ENCODE measurements around the gene HDAC7. TPM values are rescaled to one million over a fixed set of nuclear protein-coding genes. Genes with fewer than 3 reads are reported as not detected.

Gene HDAC7
- total and polyA plus RNA-seq, 2 of the 13 experiments (the other 11 are each of a cell fraction or from before 2014, with no cell fraction given), result 4.6 to 10.8 TPM

DNA sequence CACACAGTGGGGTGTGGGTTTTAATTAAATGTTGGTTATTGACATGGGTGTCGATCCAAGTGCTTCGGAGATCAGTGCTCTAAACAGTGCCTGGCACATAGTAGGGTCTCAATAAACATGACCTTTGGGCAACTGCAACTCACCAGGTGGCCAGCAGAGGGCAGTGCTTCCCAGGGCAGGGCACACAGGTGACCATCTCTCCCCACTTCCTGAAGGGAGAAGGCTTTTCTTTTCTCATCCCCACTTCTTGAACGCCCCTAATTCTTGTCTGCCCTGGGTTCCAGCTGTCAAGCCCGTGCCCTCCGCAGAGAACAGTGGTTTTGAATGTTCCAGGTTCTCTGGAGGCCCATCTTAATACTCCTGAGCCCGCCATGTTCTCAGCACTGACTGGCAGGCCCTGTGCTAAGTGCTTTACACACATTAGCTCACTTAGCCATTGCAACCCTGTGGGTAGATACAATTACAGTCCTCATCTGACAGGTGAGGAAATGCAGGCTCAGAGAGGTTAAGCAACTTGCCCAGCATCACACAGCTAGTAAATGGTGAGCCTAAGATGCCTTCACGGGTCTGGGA is 77.4 kb downstream of the HDAC7 start:
- no peaks in the 10 kb centered on the region for H3K9me3 ChIP-seq (ENCODE audit: low read length)
- H3K4me3 ChIP-seq (replicated peaks in 1 of 3; ENCODE audit: insufficient read depth in 1 of 3, low read depth in 2 of 3, low read length in 3 of 3), result no peak overlapping the region
- H3K4me1 ChIP-seq (ENCODE audit: insufficient read depth, low read length), result peaks cover 24% of the 10 kb centered on the region
- peak; percentile 19 for DNase-seq (ENCODE audit: low spot score)
- BruUV-seq (replicated peaks), result no TSS peak
- H3K4me2 ChIP-seq (ENCODE audit: low read depth, low read length), result no peak overlapping the region
- H3K36me3 ChIP-seq (replicated peaks in 1 of 2; ENCODE audit: control insufficient read depth in 1 of 2, insufficient read depth in 2 of 2, low read length in 2 of 2), result no peaks in the 10 kb centered on the region
- H2AFZ ChIP-seq (ENCODE audit: low read length), result no peak overlapping the region
- peak; percentile 65 for FAIRE-seq
- H3K9ac ChIP-seq (ENCODE audit: insufficient read depth, low read depth, low read length), result no peak overlapping the region
- 20% methylated on average over 7 of the region's 7 CpGs for WGBS (ENCODE audit: low lambda C conversion rate)
- in situ Hi-C loops (cut with HindIII; ENCODE audit: extremely low pct_ligation_motif_present, low pct_unique_long_range_greater_than_20kb), result loop anchor here (5.0 kb wide), 1 partner anchor 35 kb away; no protein-coding TSS in a partner anchor
- no peaks in the 10 kb centered on the region for H4K20me1 ChIP-seq (ENCODE audit: insufficient read depth, low read length)
- no peaks in the 10 kb centered on the region for H3K79me2 ChIP-seq (ENCODE audit: insufficient read depth, low read length)
- ChIA-PET POLR2A (no interaction called here), CTCF (ENCODE audit: low intra/inter-chr PET ratio, low total read pairs) (interaction anchor here (1.3 to 3.8 kb wide), 5 partner anchors 17 to 96 kb away, joined by 4 to 37 read pairs (median 16); partner anchors contain the start of gene RAPGEF3)
- intact Hi-C loops (cut with micrococcal nuclease; ENCODE audit: unreplicated experiment), result loop anchor here (1.0 kb wide), 2 partner anchors 37 to 96 kb away; no protein-coding TSS in a partner anchor
- H3K27ac ChIP-seq (ENCODE audit: extremely low read length, insufficient read depth, low read length), result no peak overlapping the region
- peaks cover 9 to 49% of the 10 kb centered on the region in 2 experiments for H3K27me3 ChIP-seq (ENCODE audit: control insufficient read depth in 1 of 2, insufficient read depth in 2 of 2, low read length in 2 of 2)
- no peak for ATAC-seq
- TF ChIP-seq MEIS1 (CRISPR knock-in tag; IDR thresholded peaks at IDR 0.05; ENCODE audit: borderline replicate concordance) (no peak), FOXA3 (CRISPR knock-in tag; IDR thresholded peaks at IDR 0.05) (peak; percentile 34; the same call in 1 of the 2 replicates), ZNF557 (CRISPR knock-in tag; IDR thresholded peaks at IDR 0.05) (no peak), ZBTB38 (CRISPR knock-in tag; IDR thresholded peaks at IDR 0.05) (no peak), RXRB (CRISPR knock-in tag; IDR thresholded peaks at IDR 0.05; ENCODE audit: borderline replicate concordance) (no peak), KDM1A (CRISPR knock-in tag; IDR thresholded peaks at IDR 0.05) (peak; percentile 68; the same call in 1 of the 2 replicates), ZMYM2 (CRISPR knock-in tag; IDR thresholded peaks at IDR 0.05) (peak; percentile 89), ZNF776 (CRISPR knock-in tag; IDR thresholded peaks at IDR 0.05) (no peak), PHB2 (IDR thresholded peaks at IDR 0.05; ENCODE audit: partially characterized antibody) (no peak), LCORL (IDR thresholded peaks at IDR 0.05) (no peak), LCORL (CRISPR knock-in tag; IDR thresholded peaks at IDR 0.05) (no peak), SMC3 (IDR thresholded peaks at IDR 0.05; ENCODE audit: low read length) (peak; percentile 65), MBNL3 (CRISPR knock-in tag; conservative IDR thresholded peaks at IDR 0.05) (no peak)
- TF ChIP-seq, protein P1, sequence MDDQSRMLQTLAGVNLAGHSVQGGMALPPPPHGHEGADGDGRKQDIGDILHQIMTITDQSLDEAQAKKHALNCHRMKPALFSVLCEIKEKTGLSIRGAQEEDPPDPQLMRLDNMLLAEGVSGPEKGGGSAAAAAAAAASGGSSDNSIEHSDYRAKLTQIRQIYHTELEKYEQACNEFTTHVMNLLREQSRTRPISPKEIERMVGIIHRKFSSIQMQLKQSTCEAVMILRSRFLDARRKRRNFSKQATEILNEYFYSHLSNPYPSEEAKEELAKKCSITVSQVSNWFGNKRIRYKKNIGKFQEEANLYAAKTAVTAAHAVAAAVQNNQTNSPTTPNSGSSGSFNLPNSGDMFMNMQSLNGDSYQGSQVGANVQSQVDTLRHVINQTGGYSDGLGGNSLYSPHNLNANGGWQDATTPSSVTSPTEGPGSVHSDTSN (CRISPR knock-in tag; IDR thresholded peaks at IDR 0.05; ENCODE audit: borderline replicate concordance), result no peak
- TF ChIP-seq, protein P2, sequence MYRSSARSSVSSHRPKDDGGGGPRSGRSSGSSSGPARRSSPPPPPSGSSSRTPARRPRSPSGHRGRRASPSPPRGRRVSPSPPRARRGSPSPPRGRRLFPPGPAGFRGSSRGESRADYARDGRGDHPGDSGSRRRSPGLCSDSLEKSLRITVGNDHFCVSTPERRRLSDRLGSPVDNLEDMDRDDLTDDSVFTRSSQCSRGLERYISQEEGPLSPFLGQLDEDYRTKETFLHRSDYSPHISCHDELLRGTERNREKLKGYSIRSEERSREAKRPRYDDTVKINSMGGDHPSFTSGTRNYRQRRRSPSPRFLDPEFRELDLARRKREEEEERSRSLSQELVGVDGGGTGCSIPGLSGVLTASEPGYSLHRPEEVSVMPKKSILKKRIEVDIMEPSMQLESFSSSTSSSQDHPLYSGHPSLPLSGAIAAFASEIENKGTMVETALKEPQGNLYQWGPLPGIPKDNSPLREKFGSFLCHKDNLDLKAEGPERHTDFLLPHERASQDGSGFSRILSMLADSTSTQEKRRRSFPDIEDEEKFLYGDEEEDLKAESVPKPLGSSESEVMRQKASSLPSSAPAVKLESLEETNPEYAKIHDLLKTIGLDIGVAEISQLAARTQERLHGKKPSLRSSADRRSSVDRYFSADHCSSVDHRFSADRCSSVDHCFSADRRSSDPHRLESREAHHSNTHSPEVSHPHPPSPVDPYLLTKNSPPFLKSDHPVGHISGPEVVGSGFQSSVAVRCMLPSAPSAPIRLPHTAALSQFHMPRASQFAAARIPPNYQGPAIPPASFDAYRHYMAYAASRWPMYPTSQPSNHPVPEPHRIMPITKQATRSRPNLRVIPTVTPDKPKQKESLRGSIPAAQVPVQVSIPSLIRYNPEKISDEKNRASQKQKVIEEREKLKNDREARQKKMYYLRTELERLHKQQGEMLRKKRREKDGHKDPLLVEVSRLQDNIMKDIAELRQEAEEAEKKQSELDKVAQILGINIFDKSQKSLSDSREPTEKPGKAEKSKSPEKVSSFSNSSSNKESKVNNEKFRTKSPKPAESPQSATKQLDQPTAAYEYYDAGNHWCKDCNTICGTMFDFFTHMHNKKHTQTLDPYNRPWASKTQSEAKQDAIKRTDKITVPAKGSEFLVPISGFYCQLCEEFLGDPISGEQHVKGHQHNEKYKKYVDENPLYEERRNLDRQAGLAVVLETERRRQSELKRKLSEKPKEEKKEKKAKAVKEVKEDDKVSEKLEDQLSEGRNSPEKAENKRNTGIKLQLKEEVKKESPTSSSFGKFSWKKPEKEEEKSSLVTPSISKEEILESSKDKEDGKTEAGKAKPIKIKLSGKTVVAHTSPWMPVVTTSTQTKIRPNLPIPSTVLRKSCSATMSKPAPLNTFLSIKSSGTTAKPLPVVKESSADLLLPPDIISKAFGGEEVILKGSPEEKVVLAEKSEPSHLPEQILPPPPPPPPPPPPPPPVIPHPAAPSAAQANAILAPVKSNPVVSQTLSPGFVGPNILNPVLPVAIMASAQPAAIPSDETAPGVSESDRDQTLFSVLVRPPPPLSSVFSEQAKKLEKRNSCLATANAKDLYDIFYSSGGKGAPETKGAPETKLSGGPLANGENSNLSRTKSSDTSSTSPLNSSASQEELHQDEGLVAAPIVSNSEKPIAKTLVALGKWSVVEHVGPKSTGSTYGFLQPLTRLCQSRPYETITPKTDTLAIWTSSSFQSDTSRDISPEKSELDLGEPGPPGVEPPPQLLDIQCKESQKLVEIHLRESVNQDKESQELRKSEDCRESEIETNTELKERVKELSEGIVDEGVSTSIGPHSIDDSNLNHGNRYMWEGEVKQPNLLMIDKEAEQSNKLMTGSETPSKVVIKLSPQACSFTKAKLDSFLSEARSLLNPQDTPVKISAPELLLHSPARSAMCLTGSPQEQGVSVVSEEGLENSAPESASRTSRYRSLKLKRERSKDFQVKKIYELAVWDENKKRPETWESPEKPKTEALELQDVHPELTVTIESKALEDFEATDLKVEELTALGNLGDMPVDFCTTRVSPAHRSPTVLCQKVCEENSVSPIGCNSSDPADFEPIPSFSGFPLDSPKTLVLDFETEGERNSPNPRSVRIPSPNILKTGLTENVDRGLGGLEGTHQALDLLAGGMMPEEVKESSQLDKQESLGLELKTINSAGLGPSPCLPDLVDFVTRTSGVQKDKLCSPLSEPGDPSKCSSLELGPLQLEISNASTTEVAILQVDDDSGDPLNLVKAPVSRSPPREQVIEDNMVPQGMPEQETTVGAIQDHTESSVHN (CRISPR knock-in tag; IDR thresholded peaks at IDR 0.05), result no peak
- TF ChIP-seq, protein P3, sequence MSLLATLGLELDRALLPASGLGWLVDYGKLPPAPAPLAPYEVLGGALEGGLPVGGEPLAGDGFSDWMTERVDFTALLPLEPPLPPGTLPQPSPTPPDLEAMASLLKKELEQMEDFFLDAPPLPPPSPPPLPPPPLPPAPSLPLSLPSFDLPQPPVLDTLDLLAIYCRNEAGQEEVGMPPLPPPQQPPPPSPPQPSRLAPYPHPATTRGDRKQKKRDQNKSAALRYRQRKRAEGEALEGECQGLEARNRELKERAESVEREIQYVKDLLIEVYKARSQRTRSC (CRISPR knock-in tag; IDR thresholded peaks at IDR 0.05; ENCODE audit: low read depth), result no peak

All from HepG2 (cell line).